ENCODE data around the gene ROCK2.
"Not testable (repeated sequence)": the region's sequence is repeated elsewhere in the genome, so short reads cannot be mapped to it uniquely, and the experiment has no call there.

Gene ROCK2

GRCh38 chr2:11328522-11328921, 15.9 kb downstream of the ROCK2 start:
- not testable (repeated sequence) for H3K27ac ChIP-seq (ENCODE audit: insufficient read depth, low read depth, low read length, poor library complexity, severe bottlenecking); H3K9me3 ChIP-seq (ENCODE audit: control insufficient read depth, low read length); H3K36me3 ChIP-seq (ENCODE audit: control insufficient read depth, insufficient read depth, low read length); H3K4me3 ChIP-seq (ENCODE audit: insufficient read depth, low read depth, low read length); H3K27me3 ChIP-seq (ENCODE audit: control insufficient read depth, insufficient read depth, low read length, poor library complexity, severe bottlenecking); H3K4me1 ChIP-seq (ENCODE audit: control insufficient read depth, insufficient read depth, low read length)
- WGBS, 2 experiments: no CpG with 5 or more reads among the region's 1 CpG

- Histone ChIP-seq H3K27me3 (ENCODE audit: control insufficient read depth, insufficient read depth, low read length, poor library complexity, severe bottlenecking) (no peaks in the 10 kb centered on the region), H3K4me3 (ENCODE audit: insufficient read depth, low read depth, low read length) (no peak overlapping the region), H3K9me3 (ENCODE audit: control insufficient read depth, low read length) (no peaks in the 10 kb centered on the region), H3K36me3 (ENCODE audit: control insufficient read depth, insufficient read depth, low read length) (no peaks in the 10 kb centered on the region), H3K4me1 (ENCODE audit: control insufficient read depth, insufficient read depth, low read length) (no peaks in the 10 kb centered on the region), H3K27ac (ENCODE audit: insufficient read depth, low read depth, low read length, poor library complexity, severe bottlenecking) (no peak overlapping the region)
- 96 to 100% methylated on average over 2 of the region's 2 CpGs for WGBS, 2 experiments
Measured at GRCh38 chr2:11327871-11328270, 16.6 kb downstream of the ROCK2 start.

DNA sequence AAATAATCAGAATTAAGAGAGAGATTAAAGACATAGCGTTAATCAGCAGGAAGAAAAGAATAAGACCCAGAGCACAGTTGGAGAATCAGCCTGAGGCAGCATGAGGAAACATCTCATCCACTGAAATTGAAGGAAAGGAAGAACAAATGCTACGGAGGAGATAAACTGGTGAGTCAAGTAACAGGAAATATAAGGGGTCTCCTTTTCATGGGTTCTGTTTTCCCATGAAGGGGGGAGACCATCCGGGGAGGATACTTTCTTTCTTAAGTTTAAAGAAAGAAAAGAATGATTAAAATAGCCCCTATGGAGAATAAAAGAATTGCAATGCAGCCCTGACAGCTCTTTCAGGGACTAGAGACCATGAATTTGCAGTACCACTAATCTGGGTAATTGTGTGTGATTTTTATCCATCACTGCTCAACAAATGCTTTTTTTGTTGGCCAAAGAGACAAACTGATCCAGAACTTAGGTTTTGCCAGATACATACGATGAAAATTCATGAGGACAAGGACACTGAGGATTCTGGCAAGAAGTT, 17.7 kb downstream of the ROCK2 start:
- H3K27me3 ChIP-seq (ENCODE audit: control insufficient read depth, insufficient read depth, low read length, poor library complexity, severe bottlenecking): no peaks in the 10 kb centered on the region
- WGBS, 2 experiments: 70 to 80% methylated on average over 4 of the region's 4 CpGs
- H3K36me3 ChIP-seq (ENCODE audit: control insufficient read depth, insufficient read depth, low read length): no peaks in the 10 kb centered on the region
- H3K27ac ChIP-seq (ENCODE audit: insufficient read depth, low read depth, low read length, poor library complexity, severe bottlenecking): no peak overlapping the region
- H3K4me3 ChIP-seq (ENCODE audit: insufficient read depth, low read depth, low read length): no peak overlapping the region
- H3K9me3 ChIP-seq (ENCODE audit: control insufficient read depth, low read length): no peaks in the 10 kb centered on the region
- H3K4me1 ChIP-seq (ENCODE audit: control insufficient read depth, insufficient read depth, low read length): no peaks in the 10 kb centered on the region

- Histone ChIP-seq H3K4me3 (ENCODE audit: insufficient read depth, low read depth, low read length) (no peak overlapping the region), H3K36me3 (ENCODE audit: control insufficient read depth, insufficient read depth, low read length) (no peaks in the 10 kb centered on the region), H3K9me3 (ENCODE audit: control insufficient read depth, low read length) (no peaks in the 10 kb centered on the region), H3K27ac (ENCODE audit: insufficient read depth, low read depth, low read length, poor library complexity, severe bottlenecking) (no peak overlapping the region), H3K27me3 (ENCODE audit: control insufficient read depth, insufficient read depth, low read length, poor library complexity, severe bottlenecking) (no peaks in the 10 kb centered on the region), H3K4me1 (ENCODE audit: control insufficient read depth, insufficient read depth, low read length) (no peaks in the 10 kb centered on the region)
- 71 to 72% methylated on average over 4 of the region's 4 CpGs for WGBS, 2 experiments
Measured at GRCh38 chr2:11325961-11326676, 18.3 kb downstream of the ROCK2 start.

DNA sequence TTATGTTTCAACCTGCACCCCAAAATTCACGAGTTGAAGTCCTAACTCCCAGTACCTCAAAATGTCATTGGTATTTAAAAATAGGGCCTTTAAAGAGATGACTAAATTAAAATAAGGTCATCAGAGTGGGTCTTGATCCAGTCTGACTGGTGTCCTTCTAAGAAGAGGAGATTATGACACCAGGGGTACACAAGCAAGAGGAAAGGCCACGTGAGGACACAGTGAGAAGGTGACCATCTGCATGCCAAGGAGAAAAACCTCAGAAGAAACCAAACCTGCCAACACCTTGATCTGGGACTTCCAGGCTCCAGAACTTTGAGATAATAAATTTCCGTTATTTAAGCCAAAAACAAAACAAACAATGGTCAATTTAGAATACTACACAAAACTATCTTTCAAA, 22.6 kb downstream of the ROCK2 start:
- no peak overlapping the region for H3K27ac ChIP-seq (ENCODE audit: insufficient read depth, low read depth, low read length, poor library complexity, severe bottlenecking)
- H3K4me3 ChIP-seq (ENCODE audit: insufficient read depth, low read depth, low read length): no peak overlapping the region
- H3K9me3 ChIP-seq (ENCODE audit: control insufficient read depth, low read length): no peaks in the 10 kb centered on the region
- no peaks in the 10 kb centered on the region for H3K36me3 ChIP-seq (ENCODE audit: control insufficient read depth, insufficient read depth, low read length)
- WGBS, 2 experiments: 88 to 100% methylated on average over 3 of the region's 3 CpGs
- H3K27me3 ChIP-seq (ENCODE audit: control insufficient read depth, insufficient read depth, low read length, poor library complexity, severe bottlenecking): no peaks in the 10 kb centered on the region
- no peaks in the 10 kb centered on the region for H3K4me1 ChIP-seq (ENCODE audit: control insufficient read depth, insufficient read depth, low read length)

DNA sequence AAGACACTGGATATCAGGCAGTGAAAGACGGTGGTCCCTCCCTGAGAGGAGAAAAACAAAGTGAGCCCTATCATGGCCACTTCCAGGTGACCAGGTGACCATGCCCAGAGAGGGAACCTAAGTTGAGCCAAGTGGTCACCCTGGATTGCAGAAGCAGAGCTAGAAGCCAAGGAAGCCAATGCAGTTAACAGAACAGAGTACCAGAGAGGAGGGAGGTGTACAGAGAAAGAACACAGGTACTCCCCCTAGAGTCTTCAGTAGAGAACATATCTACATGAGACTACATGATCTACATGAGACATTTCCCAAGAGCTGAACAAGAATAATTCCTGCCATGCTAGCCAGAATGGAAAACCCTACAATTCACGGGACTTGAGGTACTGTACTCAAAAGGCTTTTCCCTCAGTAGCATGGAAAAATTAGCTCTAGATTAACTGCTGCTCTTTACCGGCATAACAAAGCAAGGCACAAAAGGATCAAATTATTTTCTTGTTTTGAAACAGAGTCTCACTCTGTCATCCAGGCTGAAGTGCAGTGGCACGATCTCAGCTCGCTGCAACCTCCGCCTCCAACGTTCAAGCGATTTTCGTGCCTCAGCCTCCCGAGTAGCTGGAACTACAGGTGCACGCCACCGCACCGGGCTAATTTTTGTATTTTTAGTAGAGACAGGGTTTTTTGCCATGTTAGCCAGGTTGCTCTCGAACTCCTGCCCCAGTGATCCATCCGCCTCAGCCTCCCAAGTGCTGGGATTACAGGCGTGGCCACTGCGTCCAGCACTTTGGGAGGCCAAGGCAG, 23.5 kb downstream of the ROCK2 start:
- H3K27me3 ChIP-seq (ENCODE audit: control insufficient read depth, insufficient read depth, low read length, poor library complexity, severe bottlenecking): no peaks in the 10 kb centered on the region
- H3K36me3 ChIP-seq (ENCODE audit: control insufficient read depth, insufficient read depth, low read length): no peaks in the 10 kb centered on the region
- no peaks in the 10 kb centered on the region for H3K9me3 ChIP-seq (ENCODE audit: control insufficient read depth, low read length)
- H3K4me1 ChIP-seq (ENCODE audit: control insufficient read depth, insufficient read depth, low read length): no peaks in the 10 kb centered on the region
- H3K27ac ChIP-seq (ENCODE audit: insufficient read depth, low read depth, low read length, poor library complexity, severe bottlenecking): no peak overlapping the region
- H3K4me3 ChIP-seq (ENCODE audit: insufficient read depth, low read depth, low read length): no peak overlapping the region
- WGBS, 2 experiments: 95 to 97% methylated on average over 17 of the region's 17 CpGs

- no peak overlapping the region for H3K4me3 ChIP-seq (ENCODE audit: insufficient read depth, low read depth, low read length)
- H3K27me3 ChIP-seq (ENCODE audit: control insufficient read depth, insufficient read depth, low read length, poor library complexity, severe bottlenecking): no peaks in the 10 kb centered on the region
- H3K9me3 ChIP-seq (ENCODE audit: control insufficient read depth, low read length): no peaks in the 10 kb centered on the region
- no peak overlapping the region for H3K27ac ChIP-seq (ENCODE audit: insufficient read depth, low read depth, low read length, poor library complexity, severe bottlenecking)
- no peaks in the 10 kb centered on the region for H3K4me1 ChIP-seq (ENCODE audit: control insufficient read depth, insufficient read depth, low read length)
- no peaks in the 10 kb centered on the region for H3K36me3 ChIP-seq (ENCODE audit: control insufficient read depth, insufficient read depth, low read length)
Measured at GRCh38 chr2:11319939-11320338, 24.5 kb downstream of the ROCK2 start.

DNA sequence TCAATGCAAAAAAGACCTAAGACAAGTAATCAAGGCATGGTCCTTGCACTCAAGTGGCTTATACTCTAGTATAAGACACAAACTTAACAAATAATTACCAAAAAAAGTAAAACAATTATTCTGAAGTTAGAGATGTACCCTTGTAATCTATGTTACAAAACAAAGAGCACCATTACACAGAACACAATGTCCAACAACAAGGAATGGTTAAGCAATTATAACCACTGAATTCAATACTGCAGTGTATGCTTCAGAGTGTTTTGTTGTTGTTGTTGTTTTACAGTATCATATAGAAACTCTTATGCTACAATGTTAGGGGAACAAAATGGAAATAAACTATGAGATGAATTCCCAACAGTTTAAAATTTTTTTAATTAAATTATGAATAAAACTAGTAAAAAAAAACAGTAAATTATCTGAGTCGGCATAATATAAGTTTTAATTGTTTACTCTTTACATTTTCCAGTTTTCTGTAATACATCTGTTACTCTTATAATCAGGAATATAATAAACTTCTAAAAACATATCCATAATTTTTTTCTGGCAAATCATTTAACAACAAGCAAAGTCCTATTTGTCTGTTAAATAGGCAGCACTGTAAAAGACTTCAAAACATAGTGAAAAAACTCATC, 29.2 kb downstream of the ROCK2 start:
- Histone ChIP-seq H3K4me3 (ENCODE audit: insufficient read depth, low read depth, low read length) (no peak overlapping the region), H3K36me3 (ENCODE audit: control insufficient read depth, insufficient read depth, low read length) (no peaks in the 10 kb centered on the region), H3K27me3 (ENCODE audit: control insufficient read depth, insufficient read depth, low read length, poor library complexity, severe bottlenecking) (no peaks in the 10 kb centered on the region), H3K9me3 (ENCODE audit: control insufficient read depth, low read length) (no peaks in the 10 kb centered on the region), H3K4me1 (ENCODE audit: control insufficient read depth, insufficient read depth, low read length) (no peaks in the 10 kb centered on the region), H3K27ac (ENCODE audit: insufficient read depth, low read depth, low read length, poor library complexity, severe bottlenecking) (no peak overlapping the region)
- no CpG with 5 or more reads among the region's 1 CpG for WGBS, 2 experiments

DNA sequence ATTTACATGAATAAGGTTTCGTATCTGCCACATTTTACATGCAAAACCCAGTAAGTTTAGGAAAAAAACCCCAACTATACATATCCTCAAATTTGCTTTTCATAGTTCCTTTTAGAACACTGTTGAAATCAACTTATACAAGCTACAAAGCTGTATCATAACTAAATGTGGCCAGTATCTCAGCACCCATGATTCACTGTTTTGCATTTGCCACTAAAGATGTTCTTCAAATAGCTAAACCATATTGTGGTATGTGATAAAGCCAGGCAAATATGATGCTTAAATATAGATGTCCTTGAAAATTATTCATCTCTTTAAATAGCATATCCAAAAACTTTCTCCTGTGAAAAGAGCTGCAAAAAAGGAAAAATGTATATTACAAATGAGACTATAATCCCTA, 29.9 kb downstream of the ROCK2 start:
- no peaks in the 10 kb centered on the region for H3K36me3 ChIP-seq (ENCODE audit: control insufficient read depth, insufficient read depth, low read length)
- 95 to 97% methylated on average over 1 of the region's 1 CpG for WGBS, 2 experiments
- H3K4me3 ChIP-seq (ENCODE audit: insufficient read depth, low read depth, low read length): no peak overlapping the region
- H3K27ac ChIP-seq (ENCODE audit: insufficient read depth, low read depth, low read length, poor library complexity, severe bottlenecking): no peak overlapping the region
- H3K4me1 ChIP-seq (ENCODE audit: control insufficient read depth, insufficient read depth, low read length): no peaks in the 10 kb centered on the region
- H3K9me3 ChIP-seq (ENCODE audit: control insufficient read depth, low read length): no peaks in the 10 kb centered on the region
- H3K27me3 ChIP-seq (ENCODE audit: control insufficient read depth, insufficient read depth, low read length, poor library complexity, severe bottlenecking): no peaks in the 10 kb centered on the region

DNA sequence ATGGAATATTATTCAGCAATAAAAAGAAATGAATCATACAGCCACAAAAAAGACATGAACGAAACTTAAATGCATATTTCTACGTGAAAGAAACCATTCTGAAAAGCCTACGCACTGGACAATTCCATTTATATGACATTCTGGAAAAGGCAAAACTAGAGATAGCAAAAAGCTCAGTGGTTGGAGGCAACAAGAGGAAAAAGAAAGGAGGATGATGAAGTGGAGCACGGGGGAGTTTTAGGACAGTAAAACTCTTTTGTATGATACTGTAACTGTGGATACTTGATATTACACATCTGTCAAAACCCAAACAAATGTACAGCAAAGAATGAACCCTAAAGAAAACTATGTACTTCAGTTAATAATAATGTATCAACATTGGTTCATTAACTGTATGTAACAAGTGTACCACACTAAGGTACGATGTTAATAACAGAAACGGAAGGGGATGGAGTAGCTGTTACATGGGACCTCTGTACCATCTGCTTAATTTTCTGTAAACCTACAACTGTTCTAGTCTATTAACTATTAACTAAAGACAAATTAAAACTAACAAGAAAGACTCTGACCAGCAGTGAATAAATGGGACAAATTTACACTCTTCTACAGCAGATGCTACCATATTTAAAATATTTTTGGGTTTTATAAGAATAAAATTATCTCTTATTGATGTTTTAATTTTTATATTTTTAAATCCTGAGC, 31.5 kb downstream of the ROCK2 start:
- Histone ChIP-seq H3K4me3 (ENCODE audit: insufficient read depth, low read depth, low read length) (no peak overlapping the region), H3K27me3 (ENCODE audit: control insufficient read depth, insufficient read depth, low read length, poor library complexity, severe bottlenecking) (no peaks in the 10 kb centered on the region), H3K36me3 (ENCODE audit: control insufficient read depth, insufficient read depth, low read length) (no peaks in the 10 kb centered on the region), H3K9me3 (ENCODE audit: control insufficient read depth, low read length) (no peaks in the 10 kb centered on the region), H3K4me1 (ENCODE audit: control insufficient read depth, insufficient read depth, low read length) (no peaks in the 10 kb centered on the region), H3K27ac (ENCODE audit: insufficient read depth, low read depth, low read length, poor library complexity, severe bottlenecking) (no peak overlapping the region)
- WGBS, 2 experiments: 96% methylated on average over 6 of the region's 6 CpGs

Data from ectodermal cell (in vitro differentiated cells).